ENCODE measurements around the gene DESI1.

GRCh38 chr22:41625577-41625976, 4.7 kb upstream of the DESI1 start:
- no peak for TF ChIP-seq POLR2AphosphoS5 (IDR thresholded peaks at IDR 0.05)
- TF ChIP-seq POLR2A (IDR thresholded peaks at IDR 0.05): no peak
- no peak for TF ChIP-seq CTCF (IDR thresholded peaks at IDR 0.05)
- TF ChIP-seq EP300 (IDR thresholded peaks at IDR 0.05): no peak
